ENCODE results near the gene POLR1C. TPM values are rescaled to one million over a fixed set of nuclear protein-coding genes. Genes with fewer than 3 reads are reported as not detected.
A peak's percentile ranks its signal among the peaks of the same experiment; 100 is the strongest.

The POLR1C gene
- total RNA-seq, 4 donors from 2014 or later: 13.4 to 25.1 (median 16.7) TPM

DNA sequence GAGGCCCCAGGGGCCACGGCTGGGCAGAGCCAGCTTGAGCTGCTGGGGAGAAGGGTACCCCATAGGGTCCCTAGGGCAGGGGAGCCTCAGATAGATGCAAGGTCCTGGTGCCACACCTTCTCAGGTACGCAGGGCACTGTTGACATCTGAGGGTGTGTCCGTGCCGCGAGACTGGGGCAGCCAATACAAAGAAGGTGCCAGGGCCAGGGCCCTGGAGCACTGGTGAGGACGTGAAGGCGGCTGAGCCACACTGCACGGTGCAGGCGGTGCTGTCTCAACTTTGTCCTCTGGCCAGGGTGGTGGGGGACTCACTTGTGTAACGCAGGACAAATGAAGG is 6.1 kb upstream of the POLR1C start:
- in situ Hi-C loops (cut with MboI; ENCODE audit: low sequenced_read_pairs in 4 of 4) (loop anchor here in 1 of 4 donors (25.0 kb wide), 1 partner anchor 273 kb away; the partner anchor contains the start of genes DNPH1 and TTBK1), intact Hi-C loops (cut with DNase I; ENCODE audit: low total_unique reads) (no loop called here)
- Histone ChIP-seq H3K9me3 (no peaks in the 10 kb centered on the region), H3K4me1 (peaks cover 21 to 26% of the 10 kb centered on the region in 2 donors), H3K27me3 (peaks cover 4 to 7% (median 6%) of the 10 kb centered on the region in 3 donors), H3K4me3 (peak overlapping the region in 3 of 4 donors; percentile 59 to 75 (median 71)), H3K27ac (peak overlapping the region in 3 of 4 donors; percentile 10 to 53 (median 16)), H3K36me3 (peaks cover 0 to 50% of the 10 kb centered on the region in 2 donors)
- DNase-seq: no peak
- TF ChIP-seq, protein P1, sequence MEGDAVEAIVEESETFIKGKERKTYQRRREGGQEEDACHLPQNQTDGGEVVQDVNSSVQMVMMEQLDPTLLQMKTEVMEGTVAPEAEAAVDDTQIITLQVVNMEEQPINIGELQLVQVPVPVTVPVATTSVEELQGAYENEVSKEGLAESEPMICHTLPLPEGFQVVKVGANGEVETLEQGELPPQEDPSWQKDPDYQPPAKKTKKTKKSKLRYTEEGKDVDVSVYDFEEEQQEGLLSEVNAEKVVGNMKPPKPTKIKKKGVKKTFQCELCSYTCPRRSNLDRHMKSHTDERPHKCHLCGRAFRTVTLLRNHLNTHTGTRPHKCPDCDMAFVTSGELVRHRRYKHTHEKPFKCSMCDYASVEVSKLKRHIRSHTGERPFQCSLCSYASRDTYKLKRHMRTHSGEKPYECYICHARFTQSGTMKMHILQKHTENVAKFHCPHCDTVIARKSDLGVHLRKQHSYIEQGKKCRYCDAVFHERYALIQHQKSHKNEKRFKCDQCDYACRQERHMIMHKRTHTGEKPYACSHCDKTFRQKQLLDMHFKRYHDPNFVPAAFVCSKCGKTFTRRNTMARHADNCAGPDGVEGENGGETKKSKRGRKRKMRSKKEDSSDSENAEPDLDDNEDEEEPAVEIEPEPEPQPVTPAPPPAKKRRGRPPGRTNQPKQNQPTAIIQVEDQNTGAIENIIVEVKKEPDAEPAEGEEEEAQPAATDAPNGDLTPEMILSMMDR (IDR thresholded peaks at IDR 0.05 in 4 of 5, conservative IDR thresholded peaks at IDR 0.05 in 1 of 5): no peak
- no peak for TF ChIP-seq POLR2A (IDR thresholded peaks at IDR 0.05)
- ATAC-seq: no peak

DNA sequence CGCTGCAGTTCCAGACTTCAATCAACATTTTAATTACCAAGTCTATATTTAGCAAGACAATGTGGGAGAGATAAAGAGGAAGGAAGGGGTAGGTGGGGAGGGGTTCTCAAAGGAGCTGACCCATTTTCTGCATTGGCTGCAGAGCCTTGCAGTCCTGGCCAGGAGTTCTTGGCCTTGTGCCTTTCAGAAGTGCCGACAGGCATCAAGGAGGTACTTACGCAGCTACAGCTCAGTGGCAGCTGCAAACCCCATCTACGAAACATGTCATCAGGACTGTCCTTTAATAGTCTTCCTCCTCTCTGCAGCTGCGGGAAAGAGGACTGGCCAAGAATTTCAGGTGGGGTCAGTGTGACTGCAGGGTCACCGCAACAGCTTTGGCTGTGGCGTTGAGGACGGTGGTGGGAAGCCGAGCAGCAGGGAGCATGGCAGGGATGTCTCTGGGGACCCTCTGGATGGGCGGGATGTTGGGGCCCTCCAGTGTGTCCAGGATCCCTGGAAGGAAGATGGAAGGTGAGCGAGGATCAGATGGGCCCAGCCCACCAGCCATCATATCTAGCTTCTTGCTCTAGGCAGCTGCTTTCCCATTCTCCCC is 5.0 kb upstream of the POLR1C start:
- no peak overlapping the region for H3K27ac ChIP-seq
- peaks cover 25 to 29% of the 10 kb centered on the region in 2 donors for H3K4me1 ChIP-seq
- no peak overlapping the region for H3K4me3 ChIP-seq
- no peaks in the 10 kb centered on the region for H3K9me3 ChIP-seq
- ATAC-seq (no peak), DNase-seq (no peak)
- peaks cover 0 to 49% of the 10 kb centered on the region in 2 donors for H3K36me3 ChIP-seq
- H3K27me3 ChIP-seq: peaks cover 4 to 7% (median 6%) of the 10 kb centered on the region in 3 donors
- in situ Hi-C loops (cut with MboI; ENCODE audit: low sequenced_read_pairs in 4 of 4): loop anchor here in 1 of 4 donors (25.0 kb wide), 1 partner anchor 275 kb away; the partner anchor contains the start of genes DNPH1 and TTBK1
- TF ChIP-seq POLR2A (IDR thresholded peaks at IDR 0.05): no peak
- TF ChIP-seq, protein P1 (IDR thresholded peaks at IDR 0.05 in 4 of 5, conservative IDR thresholded peaks at IDR 0.05 in 1 of 5): no peak
- intact Hi-C loops (cut with DNase I; ENCODE audit: low total_unique reads): no loop called here

DNA sequence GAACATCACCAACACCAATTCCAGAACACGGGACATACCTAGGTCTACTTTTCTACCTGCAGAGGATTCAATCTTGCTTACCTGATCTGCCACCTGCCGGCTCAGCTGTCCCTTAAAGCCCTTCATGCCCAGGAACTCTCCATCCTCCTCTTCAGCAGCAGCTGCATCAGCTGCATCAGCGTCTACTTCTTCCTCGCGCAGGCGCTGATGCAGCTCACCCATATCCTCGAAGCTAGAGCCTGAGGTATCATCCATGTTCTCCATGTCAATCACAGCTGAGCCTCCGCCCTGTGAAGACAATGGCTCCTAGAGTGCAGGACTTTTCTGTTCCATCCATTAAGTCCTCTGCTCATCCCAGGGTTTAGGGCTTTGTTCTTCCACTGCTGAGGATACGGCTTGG is 1.1 kb upstream of the POLR1C start:
- Histone ChIP-seq H3K27me3 (no peaks in the 10 kb centered on the region), H3K36me3 (peaks cover 0 to 66% of the 10 kb centered on the region in 2 donors), H3K27ac (peak overlapping the region; percentile 88 to 98 (median 90)), H3K4me1 (peaks cover 28 to 34% of the 10 kb centered on the region in 2 donors), H3K9me3 (no peaks in the 10 kb centered on the region), H3K4me3 (peak overlapping the region; percentile 74 to 97 (median 87))
- no peak for TF ChIP-seq POLR2A (IDR thresholded peaks at IDR 0.05)
- TF ChIP-seq, protein P1 (IDR thresholded peaks at IDR 0.05 in 4 of 5, conservative IDR thresholded peaks at IDR 0.05 in 1 of 5): no peak
- in situ Hi-C loops (cut with MboI; ENCODE audit: low sequenced_read_pairs in 4 of 4): loop anchor here in 1 of 4 donors (25.0 kb wide), 1 partner anchor 279 kb away; the partner anchor contains the start of genes DNPH1 and TTBK1
- no peak for ATAC-seq
- intact Hi-C loops (cut with DNase I; ENCODE audit: low total_unique reads): loop anchor here (2.0 to 5.0 kb wide), 2 partner anchors 89 to 334 kb away; partner anchors contain the start of genes ABCC10 and CUL9
- DNase-seq: no peak

DNA sequence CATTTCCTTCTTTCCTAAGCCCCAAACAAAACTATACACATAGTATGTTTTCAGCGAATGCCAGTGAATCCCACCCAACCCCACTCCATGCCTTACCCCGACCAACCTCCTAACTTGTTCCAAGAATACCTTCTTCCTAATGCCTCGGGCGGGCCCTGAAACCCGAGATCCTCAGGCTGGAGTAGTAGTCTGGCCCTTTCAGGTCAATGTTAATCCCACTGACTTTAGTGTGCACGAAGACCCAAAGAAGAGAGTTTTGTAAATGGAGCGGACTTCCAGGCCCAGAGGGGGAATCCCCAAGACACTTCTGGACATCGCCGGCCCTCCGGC is 557 bp upstream of the POLR1C start:
- ATAC-seq: peak in 1 of 2 donors; percentile 17

More for the DNA sequence above, 557 bp upstream of the POLR1C start:
- peaks cover 28 to 33% of the 10 kb centered on the region in 2 donors for H3K4me1 ChIP-seq
- TF ChIP-seq POLR2A (IDR thresholded peaks at IDR 0.05): no peak
- TF ChIP-seq, protein P1 (IDR thresholded peaks at IDR 0.05 in 4 of 5, conservative IDR thresholded peaks at IDR 0.05 in 1 of 5): no peak
- peak overlapping the region; percentile 88 to 98 (median 90) for H3K27ac ChIP-seq
- peaks cover 0 to 67% of the 10 kb centered on the region in 2 donors for H3K36me3 ChIP-seq
- in situ Hi-C loops (cut with MboI; ENCODE audit: low sequenced_read_pairs in 4 of 4) (loop anchor here in 1 of 4 donors (25.0 kb wide), 1 partner anchor 279 kb away; the partner anchor contains the start of genes DNPH1 and TTBK1), intact Hi-C loops (cut with DNase I; ENCODE audit: low total_unique reads) (loop anchor here (2.0 to 5.0 kb wide), 2 partner anchors 90 to 334 kb away; partner anchors contain the start of genes ABCC10 and CUL9)
- H3K27me3 ChIP-seq: no peaks in the 10 kb centered on the region
- DNase-seq: no peak
- H3K9me3 ChIP-seq: no peaks in the 10 kb centered on the region
- peak overlapping the region; percentile 74 to 97 (median 87) for H3K4me3 ChIP-seq
